WERI-Rb-1 (cell line): Measurements from ENCODE around the gene NOX4.
"Not testable (repeated sequence)": the region's sequence is repeated elsewhere in the genome, so short reads cannot be mapped to it uniquely, and the experiment has no call there.

Experiments used
- DNase-seq: peaks from one replicate; pipeline ENCODE4 v3.0.0-alpha.2; 2020
- H3K27ac ChIP-seq: fragments of 250-450 bp; sonication (Bioruptor Pico); 2 replicates; pipeline ENCODE4 v1.5.1; 2020; ENCODE audit warnings: mild to moderate bottlenecking, moderate library complexity
- H3K27me3 ChIP-seq: fragments of 250-450 bp; sonication (Bioruptor Pico); 2 replicates; pipeline ENCODE4 v1.5.1; 2021; ENCODE audit warnings: mild to moderate bottlenecking, low read depth, moderate library complexity; ENCODE audit not compliant: insufficient read depth, severe bottlenecking
- H3K36me3 ChIP-seq: fragments of 250-450 bp; sonication (Bioruptor Pico); 2 replicates; pipeline ENCODE4 v1.5.1; 2020; ENCODE audit warnings: mild to moderate bottlenecking, moderate library complexity
- H3K4me3 ChIP-seq: 2 replicates; pipeline ENCODE4 v1.5.1; 2011; ENCODE audit warnings: low read depth, mild to moderate bottlenecking, control low read depth, low read length
- H3K9me3 ChIP-seq: fragments of 250-450 bp; sonication (Bioruptor Pico); 2 replicates; pipeline ENCODE4 v1.5.1; 2021; ENCODE audit warnings: mild to moderate bottlenecking, moderate library complexity; ENCODE audit not compliant: severe bottlenecking
- CTCF ChIP-seq: IDR thresholded peaks from 2 replicates; pipeline ENCODE4 v1.5.1; 2011; ENCODE audit warnings: low read depth, mild to moderate bottlenecking, control low read depth, inconsistent platforms, low read length

Gene NOX4

GRCh38 chr11:89433278-89433677 lies 57.9 kb downstream of the NOX4 start:
- no peaks in the 10 kb centered on the region for H3K27me3 ChIP-seq
- no peaks in the 10 kb centered on the region for H3K36me3 ChIP-seq
- no peak overlapping the region for H3K27ac ChIP-seq
- DNase-seq = no peak
- H3K9me3 ChIP-seq = no peaks in the 10 kb centered on the region
- no peak for TF ChIP-seq CTCF
- H3K4me3 ChIP-seq = no peak overlapping the region

DNA sequence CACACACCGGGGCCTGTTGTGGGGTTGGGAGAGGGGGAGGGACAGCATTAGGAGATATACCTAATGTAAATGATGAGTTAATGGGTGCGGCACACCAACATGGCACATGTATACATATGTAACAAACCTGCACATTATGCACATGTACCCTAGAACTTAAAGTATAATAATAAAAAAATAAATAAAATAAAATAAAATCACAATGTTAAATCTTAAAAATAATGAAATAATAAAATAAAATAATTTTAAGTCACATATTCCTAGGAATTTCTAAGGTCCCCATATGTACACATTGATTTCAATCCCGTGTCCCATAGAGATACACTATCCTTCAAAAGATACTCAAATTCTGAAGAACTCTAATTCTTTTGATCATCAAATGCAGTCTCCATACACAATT lies 59.0 kb downstream of the NOX4 start:
- not testable (repeated sequence) for H3K4me3 ChIP-seq, DNase-seq, H3K27ac ChIP-seq, H3K27me3 ChIP-seq, H3K9me3 ChIP-seq, H3K36me3 ChIP-seq

DNA sequence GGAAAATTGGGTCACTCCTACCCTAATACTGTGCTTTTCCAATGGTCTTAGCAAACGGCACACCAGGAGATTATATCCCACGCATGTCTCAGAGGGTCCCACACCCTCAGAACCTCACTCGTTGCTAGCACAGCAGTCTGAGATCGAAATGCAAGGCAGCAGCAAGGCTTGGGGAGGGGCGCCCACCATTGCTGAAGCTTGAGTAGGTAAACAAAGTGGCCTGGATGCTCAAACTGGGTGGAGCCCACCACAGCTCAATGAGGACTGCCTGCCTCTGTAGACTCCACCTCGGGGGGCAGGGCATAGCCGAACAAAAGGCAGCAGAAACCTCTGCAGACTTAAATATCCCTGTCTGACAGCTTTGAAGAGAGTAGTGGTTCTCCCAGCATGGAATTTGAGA lies 64.7 kb downstream of the NOX4 start:
- H3K9me3 ChIP-seq, H3K27me3 ChIP-seq, H3K4me3 ChIP-seq, DNase-seq, H3K27ac ChIP-seq, H3K36me3 ChIP-seq: not testable (repeated sequence)

- no peaks in the 10 kb centered on the region for H3K27me3 ChIP-seq
- H3K4me3 ChIP-seq = no peak overlapping the region
- no peak overlapping the region for H3K27ac ChIP-seq
- no peak for TF ChIP-seq CTCF
- H3K36me3 ChIP-seq = no peaks in the 10 kb centered on the region
- no peak for DNase-seq
- H3K9me3 ChIP-seq = peaks cover 4% of the 10 kb centered on the region
Observed at GRCh38 chr11:89421718-89422117, 69.5 kb downstream of the NOX4 start.

- no peak for TF ChIP-seq CTCF
- no peaks in the 10 kb centered on the region for H3K36me3 ChIP-seq
- no peak overlapping the region for H3K4me3 ChIP-seq
- DNase-seq = no peak
- H3K27ac ChIP-seq = no peak overlapping the region
- H3K9me3 ChIP-seq = no peaks in the 10 kb centered on the region
- H3K27me3 ChIP-seq = no peaks in the 10 kb centered on the region
Observed at GRCh38 chr11:89420981-89421380, 70.2 kb downstream of the NOX4 start.

GRCh38 chr11:89416961-89417360 lies 74.2 kb downstream of the NOX4 start:
- no peak overlapping the region for H3K4me3 ChIP-seq
- no peaks in the 10 kb centered on the region for H3K27me3 ChIP-seq
- H3K27ac ChIP-seq = no peak overlapping the region
- H3K36me3 ChIP-seq = no peaks in the 10 kb centered on the region
- no peaks in the 10 kb centered on the region for H3K9me3 ChIP-seq
- DNase-seq = no peak
- no peak for TF ChIP-seq CTCF

- H3K27me3 ChIP-seq = not testable (repeated sequence)
Observed at GRCh38 chr11:89411112-89411511, 80.1 kb downstream of the NOX4 start.

GRCh38 chr11:89410666-89411065 lies 80.5 kb downstream of the NOX4 start:
- not testable (repeated sequence) for H3K27me3 ChIP-seq, H3K36me3 ChIP-seq, DNase-seq, H3K27ac ChIP-seq, H3K9me3 ChIP-seq, H3K4me3 ChIP-seq

More at GRCh38 chr11:89411112-89411511, 80.1 kb downstream of the NOX4 start:
- H3K4me3 ChIP-seq, H3K27ac ChIP-seq, DNase-seq, H3K36me3 ChIP-seq, H3K9me3 ChIP-seq: not testable (repeated sequence)

DNA sequence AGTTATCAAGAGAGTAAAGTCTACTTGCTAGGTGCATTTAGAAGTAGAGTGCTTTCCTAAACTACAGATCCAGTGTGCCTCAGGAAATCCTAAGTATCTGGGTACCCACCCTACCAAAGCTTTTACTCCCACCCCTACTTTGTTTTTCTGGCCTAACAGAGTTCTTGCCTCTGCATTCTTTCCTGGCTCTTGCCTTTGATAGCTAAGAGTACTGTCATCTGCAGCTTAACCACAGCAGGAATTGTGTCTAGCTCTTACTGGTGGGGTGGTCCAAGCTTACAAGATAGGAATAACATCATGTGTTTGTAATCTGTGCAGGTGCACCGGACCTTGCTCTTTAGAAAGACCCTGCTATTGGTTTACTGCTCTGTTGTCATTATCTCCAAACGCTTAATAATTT lies 82.7 kb downstream of the NOX4 start:
- not testable (repeated sequence) for H3K4me3 ChIP-seq, H3K9me3 ChIP-seq, DNase-seq, H3K27me3 ChIP-seq, H3K27ac ChIP-seq, H3K36me3 ChIP-seq
